ENCODE data around the gene TUB. TPM values are rescaled to one million over a fixed set of nuclear protein-coding genes. Genes with fewer than 3 reads are reported as not detected.

TUB gene
- total and polyA plus RNA-seq, 2 of the 8 experiments (the other 6 are each of a cell fraction or from before 2014, with no cell fraction given) = 15.3 to 31.3 TPM

DNA sequence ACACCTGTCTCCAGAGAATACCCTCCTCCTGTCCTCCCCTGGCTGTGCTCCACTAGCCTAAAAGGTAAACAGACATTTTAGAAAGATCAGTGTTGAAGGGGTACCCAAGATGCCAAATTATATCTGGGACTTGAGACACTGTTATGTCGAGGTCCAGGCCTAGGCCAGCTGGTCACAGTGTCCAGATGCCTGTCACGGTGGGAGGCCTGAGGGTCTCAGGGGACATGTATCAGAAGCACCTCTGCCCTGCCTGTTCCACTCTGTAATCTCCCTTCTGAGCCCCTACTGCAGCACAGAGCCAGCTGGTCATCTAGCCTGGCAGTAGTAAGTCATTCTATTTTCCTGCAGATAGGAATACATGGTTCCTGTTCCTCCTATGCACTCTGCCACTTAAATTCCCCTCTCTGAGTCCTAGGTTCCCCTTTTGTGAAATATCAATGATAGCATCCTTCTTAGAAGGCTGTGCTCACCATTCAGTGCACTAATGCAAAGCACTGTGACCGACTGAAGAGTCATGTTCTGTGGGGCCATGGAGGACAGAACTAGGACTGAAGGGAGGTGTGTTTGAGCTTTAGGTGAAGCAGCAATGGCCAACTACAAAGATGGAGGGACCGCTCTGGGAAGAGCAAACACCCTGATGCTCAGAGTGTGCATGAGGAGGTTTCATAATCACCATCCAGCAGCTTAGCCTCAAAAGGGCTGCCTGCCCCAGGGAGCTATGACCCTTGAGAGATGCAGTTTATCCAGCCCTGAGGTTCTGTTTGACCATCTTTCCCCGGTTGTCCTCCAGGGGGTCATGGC lies 44.8 kb upstream of the TUB start:
- no peaks in the 10 kb centered on the region for H3K23me2 ChIP-seq (ENCODE audit: low read depth, low read length)
- H3K14ac ChIP-seq (ENCODE audit: insufficient read length) = no peak overlapping the region
- no peak overlapping the region for H2BK15ac ChIP-seq (ENCODE audit: low read length)
- no peak overlapping the region for H3K56ac ChIP-seq (replicated peaks; ENCODE audit: insufficient read length, low read depth, low read length)
- no peak overlapping the region for H2BK120ac ChIP-seq (replicated peaks; ENCODE audit: low read depth, low read length)
- no peak overlapping the region for H3K4me2 ChIP-seq (ENCODE audit: insufficient read depth in 1 of 2, low read depth in 2 of 2, low read length in 2 of 2)
- H4K8ac ChIP-seq (ENCODE audit: extremely low read depth, insufficient read depth, low read length) = no peak overlapping the region
- CTCF ChIA-PET (ENCODE audit: partially characterized antibody) = interaction anchor here (0.7 to 31.7 kb wide), 10 partner anchors 9 to 157 kb away, joined by 3 to 1283 read pairs (median 34); partner anchors contain the start of gene TUB
- no peak overlapping the region for H3K23ac ChIP-seq (ENCODE audit: insufficient read length)
- no peak overlapping the region for H2AK5ac ChIP-seq (ENCODE audit: low read depth, low read length)
- no peaks in the 10 kb centered on the region for H3K9me3 ChIP-seq (ENCODE audit: insufficient read depth in 2 of 2, low read depth in 1 of 2, low read length in 1 of 2)
- no peaks in the 10 kb centered on the region for H3K79me1 ChIP-seq (ENCODE audit: low read depth, low read length)
- no peak overlapping the region for H3K27ac ChIP-seq (ENCODE audit: low read depth, low read length)
- no peak overlapping the region for H2AFZ ChIP-seq (ENCODE audit: low read length)
- H3K4me3 ChIP-seq (ENCODE audit: extremely low read depth in 1 of 4, insufficient read depth in 2 of 4, low read depth in 3 of 4, low read length in 4 of 4) = no peak overlapping the region
- FAIRE-seq (no peak), DNase-seq (ENCODE audit: low read depth in 1 of 2, low spot score in 2 of 2) (peak in 1 of 2 experiments; percentile 24)
- H3K36me3 ChIP-seq (ENCODE audit: control insufficient read depth in 2 of 4, insufficient read depth in 4 of 4, low read length in 3 of 4) = no peaks in the 10 kb centered on the region
- H4K5ac ChIP-seq (ENCODE audit: insufficient read length, low read depth, low read length) = no peak overlapping the region
- H4K91ac ChIP-seq (replicated peaks; ENCODE audit: insufficient read length, low read length) = no peak overlapping the region
- 89% methylated on average over 5 of the region's 5 CpGs; no CpG with 5 or more reads in 1 of the 2 experiments for WGBS, 2 experiments (ENCODE audit: extremely low coverage in 1 of 2, insufficient coverage in 1 of 2, insufficient read length in 1 of 2, insufficient replicate concordance in 2 of 2, low coverage in 1 of 2, low lambda C conversion rate in 2 of 2, missing lambda C conversion rate in 1 of 2)
- no peak overlapping the region for H2BK5ac ChIP-seq (ENCODE audit: low read depth, low read length)
- no peak overlapping the region for H3K4ac ChIP-seq (replicated peaks; ENCODE audit: insufficient read length, low read depth, low read length)
- no peak overlapping the region for H2BK12ac ChIP-seq (ENCODE audit: low read depth, low read length)
- POLR2A ChIA-PET (ENCODE audit: partially characterized antibody) = no interaction called here
- peaks cover 0 to 14% (median 5%) of the 10 kb centered on the region in 4 experiments; a peak in 4 of 7 replicates for H3K27me3 ChIP-seq (replicated peaks in 1 of 4; ENCODE audit: control insufficient read depth in 3 of 4, extremely low read depth in 1 of 4, insufficient read depth in 3 of 4, low read length in 3 of 4)
- no peak for TF ChIP-seq EZH2 (IDR thresholded peaks at IDR 0.05; ENCODE audit: low read depth, low read length, severe bottlenecking)
- TF ChIP-seq SP4 (IDR thresholded peaks at IDR 0.05; ENCODE audit: low read length) = no peak
- no peak for TF ChIP-seq YY1 (IDR thresholded peaks at IDR 0.05; ENCODE audit: low read depth, low read length)
- H4K20me1 ChIP-seq (replicated peaks in 1 of 2; ENCODE audit: control insufficient read depth in 1 of 2, insufficient read depth in 2 of 2, low read length in 2 of 2) = no peaks in the 10 kb centered on the region
- H3K18ac ChIP-seq (ENCODE audit: extremely low read depth, low read length) = no peak overlapping the region
- H3K79me2 ChIP-seq (ENCODE audit: control insufficient read depth in 1 of 2, insufficient read depth in 2 of 2, low read length in 2 of 2) = no peaks in the 10 kb centered on the region
- peaks cover 0 to 13% (median 4%) of the 10 kb centered on the region in 4 experiments; a peak in 5 of 7 replicates for H3K4me1 ChIP-seq (replicated peaks in 1 of 4; ENCODE audit: control insufficient read depth in 3 of 4, insufficient read depth in 4 of 4, low read length in 3 of 4)
- no peak overlapping the region; a peak in 1 of 7 replicates for H3K9ac ChIP-seq (replicated peaks in 1 of 4; ENCODE audit: extremely low read depth in 1 of 4, low read depth in 3 of 4, low read length in 3 of 4)
- H2BK20ac ChIP-seq (ENCODE audit: low read length) = no peak overlapping the region
